GM21381 (cell line): ENCODE results near the gene WDCP.
"Not testable (repeated sequence)": the region's sequence is repeated elsewhere in the genome, so short reads cannot be mapped to it uniquely, and the experiment has no call there.

Experiments used
- ATAC-seq: cut with Tn5 transposase; IDR thresholded peaks from one replicate; pipeline ENCODE4 v1.9.1; 2021; ENCODE audit warnings: mild to moderate bottlenecking, moderate library complexity; ENCODE audit not compliant: unreplicated experiment

The WDCP gene

DNA sequence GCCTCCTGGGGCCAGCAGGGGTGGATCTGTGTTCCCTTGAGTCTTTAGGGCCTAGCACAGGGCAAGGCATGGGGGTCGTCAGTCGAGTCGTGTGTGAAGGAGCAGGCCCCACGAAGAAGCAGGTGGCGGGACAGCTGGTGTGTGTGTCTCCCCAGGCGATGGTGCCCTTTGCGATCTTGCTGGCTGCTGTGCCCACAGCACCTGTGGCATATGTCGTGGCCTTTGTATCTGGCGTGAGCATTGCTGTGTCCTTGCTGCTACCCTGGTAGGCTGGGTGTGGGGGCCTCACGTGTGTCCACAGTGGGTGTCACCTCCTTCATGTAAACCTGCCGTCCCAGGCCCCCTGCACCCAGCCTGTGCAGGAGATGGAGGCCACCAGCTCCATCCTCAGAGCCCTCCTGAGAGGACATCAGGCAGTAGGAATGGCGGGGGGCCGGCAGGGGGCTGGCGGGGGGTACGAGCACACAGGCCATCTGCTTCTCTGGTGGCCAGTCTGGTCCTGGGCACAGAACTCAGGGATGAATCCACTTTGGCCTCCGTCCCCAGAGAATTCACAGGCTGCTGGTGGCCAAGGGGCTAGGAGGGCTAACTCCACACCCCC lies 24.1 kb downstream of the WDCP start:
- ATAC-seq = no peak

DNA sequence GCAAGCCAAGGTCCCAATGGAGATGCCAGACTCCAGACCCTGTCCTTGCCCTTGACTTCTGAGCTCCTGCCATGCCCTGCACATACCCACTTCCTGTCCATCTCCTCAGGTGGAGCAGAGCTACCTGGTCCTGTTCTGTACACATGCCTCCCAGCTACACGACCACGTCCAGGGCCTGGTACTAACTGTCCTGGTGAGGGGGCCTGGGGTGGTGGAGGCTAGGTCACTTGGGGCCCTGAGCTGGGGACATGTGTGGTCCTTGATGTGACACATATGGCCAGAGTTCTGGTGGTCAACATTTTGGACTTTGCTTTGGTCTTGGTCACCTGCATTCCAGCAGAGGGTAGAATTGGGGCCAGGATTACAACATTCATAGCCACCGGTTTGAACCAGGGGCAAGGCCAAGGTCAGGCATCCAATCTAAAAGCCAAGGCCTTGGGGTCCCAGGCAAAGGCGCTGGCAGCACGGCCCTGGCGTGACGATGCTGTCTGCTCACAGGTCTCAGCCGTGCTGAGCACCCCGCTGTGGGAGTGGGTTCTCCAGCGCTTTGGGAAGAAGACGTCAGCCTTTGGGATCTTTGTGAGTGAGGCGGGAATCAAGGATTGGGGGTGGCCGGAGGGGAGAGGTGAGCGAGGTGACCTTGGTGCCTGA lies 24.7 kb downstream of the WDCP start:
- no peak for ATAC-seq

DNA sequence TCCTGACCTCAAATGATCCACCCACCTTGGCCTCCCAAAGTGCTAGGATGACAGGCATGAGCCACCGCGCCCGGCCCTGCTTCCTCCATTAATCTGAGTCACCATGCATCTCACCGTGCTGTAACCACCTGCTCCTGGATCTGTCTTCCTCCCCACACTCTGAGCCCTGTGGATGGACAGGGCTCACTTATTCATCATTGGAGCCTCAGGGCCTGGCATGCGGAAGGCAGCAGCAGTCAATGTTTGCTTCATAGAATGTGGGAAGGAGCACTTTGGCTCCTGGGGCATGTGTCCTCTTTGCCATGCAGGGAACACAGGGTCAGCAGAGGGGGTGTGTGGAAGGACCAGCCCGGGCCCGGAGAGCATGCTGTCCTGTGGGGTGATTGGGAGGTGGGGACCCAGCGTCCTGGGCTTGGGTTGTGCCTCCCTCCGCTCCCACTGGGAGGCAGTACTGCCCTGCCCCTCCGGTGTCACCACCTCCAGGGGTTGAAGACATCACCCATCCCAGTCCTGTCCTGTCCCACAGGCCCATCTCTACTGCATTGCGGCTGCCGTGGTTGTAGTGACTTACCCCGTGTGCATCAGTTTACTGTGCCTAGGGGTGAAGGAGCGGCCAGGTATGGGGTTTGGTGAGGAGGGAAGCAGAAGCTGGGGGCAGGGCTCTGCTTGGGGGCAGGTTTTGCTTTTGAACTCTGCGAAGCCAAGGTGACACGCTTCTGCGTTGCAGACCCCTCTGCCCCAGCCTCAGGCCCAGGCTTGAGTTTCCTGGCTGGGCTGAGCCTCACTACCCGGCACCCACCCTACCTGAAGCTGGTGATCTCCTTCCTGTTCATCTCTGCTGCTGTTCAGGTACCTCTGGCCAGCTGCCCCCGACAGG lies 25.8 kb downstream of the WDCP start:
- ATAC-seq = no peak

DNA sequence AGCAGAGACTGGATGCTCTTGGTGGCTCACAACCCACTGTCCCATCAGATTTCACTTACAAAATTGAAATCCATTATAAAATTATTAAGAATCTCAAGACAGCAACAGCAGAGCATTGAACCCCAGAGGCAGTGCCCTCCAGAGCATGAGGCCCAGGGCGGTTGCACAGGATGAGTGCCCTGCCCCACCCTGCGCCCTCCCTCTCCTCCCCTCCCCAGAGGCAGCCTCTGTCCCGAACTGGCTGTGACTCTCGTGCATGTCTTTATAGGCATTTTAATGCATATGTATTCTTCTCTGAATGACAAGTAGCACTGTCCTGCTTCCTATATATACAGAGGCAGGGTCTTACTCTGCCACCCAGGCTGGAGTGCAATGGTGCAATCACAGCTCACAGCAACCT lies 26.9 kb downstream of the WDCP start:
- ATAC-seq = no peak

DNA sequence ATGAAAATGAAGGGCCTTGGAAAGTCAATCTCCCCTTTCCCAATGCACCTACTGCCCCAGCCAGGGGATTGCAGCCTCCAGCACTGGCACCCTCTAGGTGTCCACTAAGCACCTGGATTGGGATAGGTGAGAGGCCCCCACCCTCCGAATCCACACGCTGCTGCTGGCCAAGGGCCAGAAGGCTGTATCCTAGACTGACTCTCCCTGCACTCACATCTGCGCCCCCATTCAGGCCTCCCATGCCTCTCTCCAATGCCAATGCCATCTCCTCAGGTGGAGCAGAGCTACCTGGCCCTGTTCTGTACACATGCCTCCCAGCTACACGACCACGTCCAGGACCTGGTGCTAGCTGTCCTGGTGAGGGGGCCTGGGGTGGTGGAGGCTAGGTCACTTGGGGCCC lies 27.5 kb downstream of the WDCP start:
- no peak for ATAC-seq

DNA sequence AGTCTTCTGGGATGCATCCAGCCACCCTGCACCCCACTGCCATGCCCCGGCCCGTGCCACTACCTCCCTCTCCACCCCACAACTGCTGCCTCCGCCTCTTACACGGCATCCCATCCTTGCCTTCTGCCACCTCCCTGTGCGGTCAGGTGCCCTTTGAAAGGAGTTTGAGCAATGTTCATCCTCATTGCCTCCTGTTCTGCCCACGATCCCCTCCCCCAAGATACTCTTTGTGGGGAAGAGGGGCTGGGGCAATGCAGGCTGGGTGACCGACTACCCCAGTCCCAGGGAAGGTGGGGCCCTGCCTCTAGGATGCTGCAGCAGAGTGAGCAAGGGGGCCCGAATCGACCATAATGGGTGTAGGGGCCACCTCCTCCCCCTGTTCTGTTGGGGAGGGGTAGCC lies 28.9 kb downstream of the WDCP start:
- ATAC-seq = no peak

DNA sequence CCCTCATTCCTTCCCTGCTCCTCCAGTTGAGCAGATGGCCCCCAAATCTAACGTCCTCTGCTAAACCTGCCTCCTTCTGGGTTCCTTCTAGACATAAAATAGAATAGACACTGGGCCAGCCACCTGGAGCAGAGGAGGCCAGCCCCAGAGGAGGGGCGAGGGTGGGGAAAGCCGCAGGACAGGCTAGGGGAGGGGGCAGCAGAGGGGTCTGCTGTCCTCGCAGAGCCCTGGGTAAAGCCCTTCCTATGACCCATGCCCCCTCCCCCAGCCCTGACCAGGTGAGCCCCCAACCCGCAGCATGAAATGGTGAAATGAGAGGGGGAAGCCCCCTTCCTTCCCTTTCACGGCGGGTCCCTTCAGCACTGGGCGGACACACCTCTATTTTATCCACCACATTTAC lies 29.5 kb downstream of the WDCP start:
- ATAC-seq = no peak

DNA sequence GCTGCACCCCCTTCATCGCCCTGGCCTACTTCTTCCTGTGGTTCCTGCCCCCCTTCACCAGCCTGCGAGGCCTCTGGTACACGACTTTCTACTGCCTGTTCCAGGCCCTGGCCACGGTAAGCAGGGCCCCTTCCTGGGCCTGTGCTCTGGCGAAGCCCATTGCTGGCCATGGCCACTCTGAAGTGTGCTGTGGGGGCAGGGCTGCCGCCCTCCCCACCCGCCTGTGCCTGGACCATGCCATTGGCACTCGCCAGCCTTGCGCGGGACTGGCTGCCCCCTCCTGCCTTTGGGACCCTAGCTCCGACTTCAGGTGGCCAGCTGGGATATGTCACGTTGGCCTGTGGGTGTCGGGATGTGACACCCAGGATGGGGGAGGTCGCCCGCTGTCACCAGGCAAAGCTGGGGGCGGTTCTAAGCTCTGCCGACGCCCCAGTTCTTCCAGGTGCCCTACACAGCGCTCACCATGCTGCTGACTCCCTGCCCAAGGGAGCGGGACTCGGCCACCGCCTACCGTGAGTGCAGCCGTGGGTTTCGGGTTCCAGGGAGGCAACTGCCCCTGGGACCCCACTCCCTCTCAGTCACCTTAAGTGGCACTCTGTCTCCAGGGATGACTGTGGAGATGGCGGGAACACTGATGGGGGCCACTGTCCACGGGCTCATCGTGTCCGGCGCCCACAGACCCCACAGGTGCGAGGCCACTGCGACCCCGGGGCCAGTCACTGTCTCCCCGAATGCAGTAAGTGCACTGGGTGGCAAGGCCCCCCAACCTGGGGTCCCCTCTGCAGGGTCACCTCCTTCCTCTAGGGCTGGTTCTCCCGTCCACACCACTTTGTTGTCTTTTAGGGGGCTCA lies 30.1 kb downstream of the WDCP start:
- ATAC-seq = no peak

DNA sequence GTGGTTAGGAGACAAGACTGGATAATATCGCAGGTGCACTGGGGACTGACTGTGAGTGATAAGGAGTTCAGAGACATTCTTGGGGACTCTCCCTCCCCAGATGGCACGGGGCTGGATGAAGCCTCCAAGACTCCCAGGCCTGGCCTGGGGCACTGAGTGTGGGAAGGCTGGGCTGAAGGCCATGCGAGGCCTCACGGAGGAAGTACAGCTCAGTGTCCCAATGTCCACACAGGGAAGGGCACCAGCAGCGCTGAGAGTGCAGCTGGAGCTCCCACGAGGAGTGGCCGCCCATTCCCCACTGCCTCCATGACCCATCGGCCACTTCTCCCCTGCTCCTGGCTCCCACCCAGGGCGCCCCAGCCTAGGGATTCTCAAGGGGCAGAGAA lies 30.8 kb downstream of the WDCP start:
- ATAC-seq = no peak

DNA sequence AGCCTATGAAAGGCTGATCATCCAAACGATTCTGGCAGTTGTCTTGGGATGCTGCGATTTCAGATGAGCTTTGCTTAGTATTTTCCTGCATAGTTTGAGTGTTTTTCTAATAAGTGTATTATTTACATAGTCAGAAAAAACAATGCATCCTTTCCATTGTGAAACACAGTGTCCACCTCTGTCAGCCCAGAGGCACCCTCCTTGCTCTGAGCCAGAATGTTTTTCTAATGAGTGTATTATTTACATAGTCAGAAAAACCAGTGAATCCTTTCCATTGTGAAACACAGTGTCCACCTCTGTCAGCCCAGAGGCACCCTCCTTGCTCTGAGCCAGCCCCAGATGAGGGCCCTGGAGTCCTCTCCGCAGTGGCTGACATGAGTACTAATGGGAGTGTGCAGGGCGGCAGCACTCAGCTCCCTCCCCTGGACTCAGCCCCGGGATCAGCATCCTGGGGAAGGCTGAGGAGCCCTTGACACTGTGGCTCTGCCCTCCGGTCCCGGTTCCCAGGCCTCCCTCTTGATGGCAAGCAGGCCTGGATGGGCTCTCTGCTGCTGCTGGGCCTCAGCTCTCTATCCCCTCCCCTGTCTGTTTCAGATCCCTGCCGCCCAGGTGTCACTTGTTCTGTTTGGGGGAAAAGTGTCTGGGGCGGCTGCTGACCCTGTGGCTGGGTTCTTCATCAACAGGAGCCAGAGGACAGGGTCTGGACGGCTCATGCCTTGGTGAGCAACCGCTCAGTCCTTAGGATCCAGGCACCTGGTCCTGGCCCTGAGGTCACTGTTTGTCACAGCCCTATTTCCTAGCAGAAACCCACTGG lies 31.4 kb downstream of the WDCP start:
- ATAC-seq = no peak

DNA sequence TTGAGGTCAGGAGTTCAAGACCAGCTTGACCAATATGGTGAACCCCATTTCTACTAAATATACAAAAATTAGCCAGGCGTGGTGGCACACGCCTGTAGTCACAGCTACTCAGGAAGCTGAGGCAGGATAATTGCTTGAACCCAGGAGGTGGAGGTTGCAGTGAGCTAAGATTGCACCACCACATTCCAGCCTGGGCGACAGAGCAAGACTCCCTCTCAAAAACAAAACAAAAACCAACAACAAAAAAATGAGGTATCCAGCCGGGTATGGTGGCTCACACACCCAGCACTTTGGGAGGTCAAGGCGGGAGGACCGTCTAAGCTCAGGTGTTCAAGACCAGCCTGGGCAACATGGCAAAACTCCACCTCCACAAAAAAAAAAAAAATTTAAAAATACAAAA lies 32.3 kb downstream of the WDCP start:
- ATAC-seq = not testable (repeated sequence)

DNA sequence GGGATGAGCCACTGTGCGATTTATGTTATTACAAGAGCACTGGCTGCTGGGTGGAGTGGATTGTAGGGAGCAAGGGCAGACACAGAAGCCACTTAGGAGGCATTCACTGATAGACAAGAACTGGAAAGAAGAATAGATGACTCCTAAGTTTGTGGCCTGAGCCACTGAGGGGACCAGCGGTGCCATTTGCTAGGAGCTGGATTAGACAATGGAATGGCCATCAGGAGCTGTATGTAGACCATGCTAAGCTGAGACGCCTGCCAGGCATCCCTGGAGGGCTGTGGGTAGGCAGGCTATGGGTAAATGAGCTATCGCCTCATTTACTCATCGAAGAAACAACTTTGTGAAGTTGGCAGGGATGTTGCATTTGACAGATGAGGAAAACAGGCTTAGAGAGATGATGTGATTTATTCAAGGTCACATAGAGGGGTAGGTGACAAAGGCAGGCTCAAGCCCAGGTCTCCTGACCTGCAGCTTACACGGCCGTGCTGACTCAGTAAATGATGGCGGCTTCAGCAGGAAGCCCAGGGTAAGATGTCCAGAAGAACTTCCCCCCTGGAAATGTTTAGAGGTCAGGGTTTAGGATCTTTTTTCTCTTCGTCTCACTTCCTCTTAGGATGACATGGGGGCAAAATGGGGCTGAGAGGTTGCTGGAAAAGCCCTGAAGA lies 34.5 kb downstream of the WDCP start:
- ATAC-seq = no peak

DNA sequence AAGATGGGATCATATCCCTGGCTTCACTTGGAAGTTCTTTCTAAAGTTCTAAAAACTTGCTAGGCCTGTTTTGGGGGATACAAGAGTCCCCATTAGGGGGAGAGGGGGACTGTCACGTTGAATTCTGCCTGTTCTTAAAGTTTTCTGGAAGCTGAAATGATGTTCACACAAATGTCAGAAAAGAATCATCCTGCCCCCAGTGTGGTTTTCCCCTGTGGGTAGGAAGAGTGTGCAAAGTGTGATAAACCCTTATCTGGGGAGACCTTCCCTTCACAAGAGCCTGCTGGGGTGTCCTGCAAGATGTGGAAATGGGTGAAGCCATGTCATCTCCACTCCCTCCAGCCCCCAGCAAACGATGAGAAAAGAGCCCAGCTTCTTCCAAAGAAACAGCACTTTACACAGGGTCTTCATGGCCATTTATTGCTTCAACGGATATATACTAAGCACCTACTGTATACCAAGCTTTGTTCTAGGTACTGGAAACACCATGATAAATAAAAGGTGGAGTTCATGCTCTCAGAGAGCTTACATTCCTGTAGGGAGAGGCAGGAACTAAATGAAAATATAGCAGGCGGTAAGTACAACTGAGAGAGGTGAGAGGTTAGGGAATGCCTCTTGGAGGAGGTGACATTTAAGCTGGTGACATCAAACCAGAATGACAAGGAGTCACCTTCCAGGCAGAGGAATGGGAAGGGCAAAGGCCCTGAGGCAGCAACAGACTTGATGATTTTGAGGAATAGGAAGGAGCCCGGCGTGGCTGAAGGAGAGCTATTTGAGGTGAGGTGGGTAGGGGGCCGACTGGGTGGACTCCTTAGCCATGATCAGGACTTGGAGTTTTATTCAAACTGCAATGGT lies 35.7 kb downstream of the WDCP start:
- ATAC-seq = no peak

DNA sequence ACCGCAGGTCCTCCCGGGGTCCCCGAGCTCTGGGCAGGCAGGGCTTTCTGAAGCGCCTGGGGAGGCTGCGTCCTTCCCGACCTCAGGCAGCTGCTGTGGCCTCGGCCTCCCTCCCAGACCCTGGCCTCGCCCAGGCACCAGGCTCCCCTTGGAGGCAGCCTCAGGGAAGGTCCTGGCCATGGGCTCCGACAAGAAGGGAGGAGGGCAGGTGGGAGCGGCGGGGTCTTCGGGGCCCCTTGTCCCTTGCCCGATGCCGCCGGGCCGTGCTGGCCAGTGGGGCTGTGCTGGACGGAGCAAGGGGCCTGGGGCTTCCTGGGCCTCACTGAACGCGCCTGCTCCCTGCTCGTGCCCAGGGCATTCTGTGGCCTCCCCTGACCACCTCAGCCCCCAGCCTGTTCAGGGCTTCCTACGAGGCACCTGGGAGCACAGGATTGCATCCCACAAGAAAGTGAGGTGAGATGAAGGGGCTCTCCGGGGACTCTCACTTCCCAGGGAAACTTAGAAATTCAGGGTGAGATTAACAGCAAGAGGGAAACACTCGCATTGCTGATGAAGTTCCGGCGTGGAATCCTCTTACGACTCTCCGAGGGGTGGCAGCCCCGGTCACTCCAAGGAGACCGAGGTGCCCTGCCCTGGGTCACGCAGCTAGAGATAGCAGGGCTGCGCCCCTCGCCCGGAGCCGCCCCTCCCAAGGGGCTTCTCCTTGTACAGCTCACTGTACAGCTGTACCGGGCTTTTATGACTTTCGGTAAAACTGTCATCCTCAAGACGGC lies 36.5 kb downstream of the WDCP start:
- ATAC-seq = no peak

DNA sequence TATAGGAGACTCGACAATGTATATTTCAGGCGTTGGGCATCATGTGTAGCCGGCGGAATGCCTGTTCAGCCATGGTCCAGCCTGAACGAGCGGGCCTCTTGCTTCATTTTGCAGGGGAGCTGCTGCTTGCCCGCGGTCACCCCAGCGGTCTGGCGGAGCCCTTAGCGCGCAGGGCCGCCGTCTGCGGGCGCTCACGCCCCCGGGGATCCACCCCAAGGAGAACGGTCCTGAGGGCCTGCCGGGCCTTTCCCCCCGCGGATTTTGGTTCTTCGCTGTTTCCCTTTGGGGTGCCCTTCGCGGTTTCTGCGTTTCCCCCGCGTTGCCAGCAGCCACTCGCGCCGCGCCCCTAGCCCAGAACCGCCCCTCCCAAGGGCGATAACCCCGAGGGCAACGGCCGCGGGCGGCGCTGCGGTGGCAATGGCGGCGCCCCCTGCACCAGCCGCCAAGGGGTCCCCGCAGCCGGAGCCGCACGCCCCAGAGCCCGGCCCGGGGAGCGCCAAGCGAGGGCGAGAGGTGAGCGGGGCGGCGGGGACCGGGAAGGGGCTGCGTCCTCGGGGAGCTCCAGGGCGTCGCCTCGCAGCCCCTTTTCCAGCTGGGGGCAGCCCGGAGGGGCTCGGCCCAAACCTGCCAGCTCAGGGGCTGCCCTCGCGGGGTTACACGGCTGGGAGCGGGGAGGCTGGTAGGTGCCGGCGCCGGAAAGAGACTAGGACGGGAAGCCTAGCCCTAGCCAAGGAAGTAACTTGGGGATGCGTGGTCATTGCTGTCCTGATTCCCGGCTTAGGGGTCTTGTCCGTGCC lies 37.3 kb downstream of the WDCP start, which contains the start of gene MFSD2B:
Gene MFSD2B (plus strand): TSS at position 406 of the 797 bp plus-strand sequence. CDS start 12 bp downstream, at position 418.
- no peak for ATAC-seq

DNA sequence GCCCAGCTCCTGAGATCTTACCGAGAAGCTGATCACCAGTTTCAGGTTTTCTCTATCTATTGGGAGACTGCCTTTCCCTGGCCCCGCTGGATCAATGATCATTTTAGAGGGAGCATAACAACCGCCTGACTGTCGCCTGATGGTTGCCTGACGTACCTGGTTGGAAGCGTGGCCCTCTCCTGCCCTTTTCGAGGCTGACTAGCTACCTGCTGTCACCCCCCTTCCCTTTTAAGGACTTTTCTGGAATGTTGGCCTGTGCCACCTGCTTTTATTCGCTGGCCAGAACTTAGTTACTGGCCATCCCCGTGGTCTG lies 37.9 kb downstream of the WDCP start:
- no peak for ATAC-seq

DNA sequence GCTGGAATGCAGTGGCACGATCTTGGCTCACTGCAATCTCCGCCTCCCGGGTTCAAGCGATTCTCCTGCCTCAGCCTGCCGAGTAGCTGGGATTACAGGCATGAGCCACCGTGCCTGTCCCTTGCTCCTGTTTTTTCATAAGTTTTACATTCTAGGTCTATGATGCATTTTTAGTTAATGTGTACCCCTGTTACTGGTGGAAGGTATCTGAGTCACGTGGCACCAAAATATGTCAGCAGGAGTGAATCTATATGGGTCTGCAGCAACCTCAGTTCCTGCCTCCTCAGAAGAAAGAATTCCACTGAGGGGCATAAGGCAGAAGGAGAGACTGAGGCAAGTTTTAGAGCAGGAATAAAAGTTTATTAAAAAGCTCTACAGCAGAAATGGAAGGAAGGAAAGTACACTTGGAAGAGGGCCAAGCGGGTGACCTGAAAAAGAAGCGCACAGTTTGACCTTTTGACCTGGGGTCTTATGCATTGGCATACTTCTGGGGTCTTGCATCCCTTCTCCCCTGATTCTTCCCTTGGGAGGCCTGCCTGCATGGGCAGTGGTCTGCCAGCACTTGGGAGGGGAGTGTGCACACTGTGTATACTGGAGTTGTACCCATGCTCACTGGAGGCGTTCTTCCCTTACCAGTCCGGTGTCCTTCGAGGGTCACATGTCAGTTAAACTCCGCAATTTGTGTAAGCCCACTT lies 38.4 kb downstream of the WDCP start:
- ATAC-seq = no peak
